CD8-positive, alpha-beta memory T cell (primary cell): ENCODE results near the gene POLR2I. TPM values are rescaled to one million over a fixed set of nuclear protein-coding genes. Genes with fewer than 3 reads are reported as not detected.

Experiments
- CTCF ChIA-PET: fragments of 350-600 bp; sonication (Branson Sonifier 250); formaldehyde crosslinking; loops from one replicate; lab custom pipeline; 2021; ENCODE audit warnings: antibody characterized with exemption; lab: Charles Lee
- POLR2A ChIA-PET: fragments of 350-600 bp; sonication (Branson Sonifier 250); formaldehyde crosslinking; loops from one replicate; lab custom pipeline; 2021; ENCODE audit warnings: antibody characterized with exemption; lab: Charles Lee
- DNase-seq, 5 donors: peaks; one replicate each; pipeline versions ENCODE4 v3.0.0 to v3.0.0-alpha.2; 2020 to 2022; ENCODE audit warnings: mixed read lengths in 1 of 5
- H3K27ac ChIP-seq: one replicate; pipeline ENCODE4 v1.7.0; 2013; ENCODE audit warnings: low read depth, mild to moderate bottlenecking, low read length, moderate library complexity
- H3K27me3 ChIP-seq: 2 replicates; pipeline ENCODE4 v1.7.0; 2013; ENCODE audit warnings: low read length, mild to moderate bottlenecking; ENCODE audit not compliant: insufficient read depth, poor library complexity, severe bottlenecking
- H3K36me3 ChIP-seq: 2 replicates; pipeline ENCODE4 v1.7.0; 2013; ENCODE audit warnings: mild to moderate bottlenecking, low read length, moderate library complexity; ENCODE audit not compliant: insufficient read depth
- H3K4me1 ChIP-seq: 2 replicates; pipeline ENCODE4 v1.7.0; 2013; ENCODE audit warnings: mild to moderate bottlenecking, low read length, moderate library complexity; ENCODE audit not compliant: insufficient read depth
- H3K4me3 ChIP-seq: 2 replicates; pipeline ENCODE4 v1.7.0; 2013; ENCODE audit warnings: mild to moderate bottlenecking, low read length
- H3K9me3 ChIP-seq: 2 replicates; pipeline ENCODE4 v1.7.0; 2013; ENCODE audit warnings: mild to moderate bottlenecking, low read length
- H3K27ac Mint-ChIP-seq, 8 donors: one replicate each; pipeline ENCODE4 v1.8.0; 2020 to 2021; ENCODE audit warnings: mixed read lengths in 8 of 8, mild to moderate bottlenecking in 6 of 8, inconsistent platforms in 3 of 8, moderate library complexity in 3 of 8
- H3K27me3 Mint-ChIP-seq, 2 donors: one replicate each; pipeline ENCODE4 v1.8.0; 2020 to 2021; ENCODE audit warnings: mixed read lengths in 2 of 2, mild to moderate bottlenecking in 1 of 2, moderate library complexity in 1 of 2
- H3K36me3 Mint-ChIP-seq, 3 donors: one replicate each; pipeline ENCODE4 v1.8.0; 2020 to 2021; ENCODE audit warnings: mixed read lengths in 3 of 3, inconsistent platforms in 1 of 3, mild to moderate bottlenecking in 1 of 3
- H3K4me1 Mint-ChIP-seq, 3 donors: one replicate each; pipeline ENCODE4 v1.8.0; 2020 to 2021; ENCODE audit warnings: mixed read lengths in 3 of 3, inconsistent platforms in 1 of 3, mild to moderate bottlenecking in 1 of 3
- H3K4me3 Mint-ChIP-seq, 7 donors: one replicate each; pipeline ENCODE4 v1.8.0; 2020 to 2021; ENCODE audit warnings: mixed read lengths in 7 of 7, mild to moderate bottlenecking in 6 of 7, moderate library complexity in 4 of 7, inconsistent platforms in 2 of 7
- H3K9me3 Mint-ChIP-seq, 5 donors: one replicate each; pipeline ENCODE4 v1.8.0; 2020 to 2022; ENCODE audit warnings: mixed read lengths in 5 of 5, mild to moderate bottlenecking in 3 of 5, moderate library complexity in 2 of 5, inconsistent platforms in 1 of 5
- polyA plus RNA-seq: library from polyadenylated mRNA; unstranded; fragments of 300-500 nt; fragmentation: Illumina TruSeq; gene quantifications from one replicate; pipeline ENCODE4 v1.2.3, GENCODE V29; 2021
- total RNA-seq, 2 experiments: library from RNA; stranded (reverse); gene quantifications; one replicate each; pipeline ENCODE4 v1.2.3, GENCODE V29; 2021

POLR2I gene
- total and polyA plus RNA-seq, 3 experiments from 2014 or later = 118 to 159 (median 131) TPM

- H3K9me3 Mint-ChIP-seq = no peaks in the 10 kb centered on the region
- no peak overlapping the region for H3K4me3 Mint-ChIP-seq
- Histone ChIP-seq H3K4me3 (no peak overlapping the region), H3K27me3 (no peaks in the 10 kb centered on the region), H3K4me1 (peaks cover 5% of the 10 kb centered on the region), H3K36me3 (peaks cover 26% of the 10 kb centered on the region), H3K27ac (no peak overlapping the region), H3K9me3 (no peaks in the 10 kb centered on the region)
- H3K27me3 Mint-ChIP-seq = peaks cover 0 to 1% of the 10 kb centered on the region in 2 donors
- H3K36me3 Mint-ChIP-seq = peaks cover 0 to 69% (median 17%) of the 10 kb centered on the region in 3 donors
- POLR2A ChIA-PET = interaction anchor here (0.7 kb wide), 1 partner anchor 223 kb away, joined by 9 read pairs; no protein-coding TSS in a partner anchor
- H3K27ac Mint-ChIP-seq = no peak overlapping the region
- no peak for DNase-seq
- CTCF ChIA-PET = no interaction called here
- peaks cover 14 to 24% (median 16%) of the 10 kb centered on the region in 3 donors for H3K4me1 Mint-ChIP-seq
Measured at GRCh38 chr19:36121486-36122124, 6.9 kb upstream of the POLR2I start.

GRCh38 chr19:36120984-36121358 is 6.3 kb upstream of the POLR2I start:
- ChIA-PET POLR2A (no interaction called here), CTCF (no interaction called here)
- H3K27me3 Mint-ChIP-seq = peaks cover 0 to 1% of the 10 kb centered on the region in 2 donors
- Histone ChIP-seq H3K9me3 (no peaks in the 10 kb centered on the region), H3K4me3 (no peak overlapping the region), H3K27me3 (no peaks in the 10 kb centered on the region), H3K27ac (no peak overlapping the region), H3K4me1 (peaks cover 12% of the 10 kb centered on the region), H3K36me3 (peaks cover 26% of the 10 kb centered on the region)
- no peak overlapping the region for H3K27ac Mint-ChIP-seq
- H3K4me3 Mint-ChIP-seq = no peak overlapping the region
- H3K4me1 Mint-ChIP-seq = peaks cover 18 to 30% (median 21%) of the 10 kb centered on the region in 3 donors
- no peak for DNase-seq
- H3K36me3 Mint-ChIP-seq = peaks cover 0 to 72% (median 19%) of the 10 kb centered on the region in 3 donors
- H3K9me3 Mint-ChIP-seq = no peaks in the 10 kb centered on the region

GRCh38 chr19:36120092-36120983 is 5.7 kb upstream of the POLR2I start:
- CTCF ChIA-PET = no interaction called here
- POLR2A ChIA-PET = no interaction called here
- peaks cover 0 to 1% of the 10 kb centered on the region in 2 donors for H3K27me3 Mint-ChIP-seq
- Histone ChIP-seq H3K36me3 (peaks cover 23% of the 10 kb centered on the region), H3K4me3 (no peak overlapping the region), H3K4me1 (peaks cover 15% of the 10 kb centered on the region), H3K27ac (no peak overlapping the region), H3K27me3 (no peaks in the 10 kb centered on the region), H3K9me3 (no peaks in the 10 kb centered on the region)
- H3K4me1 Mint-ChIP-seq = peaks cover 20 to 34% (median 24%) of the 10 kb centered on the region in 3 donors
- no peaks in the 10 kb centered on the region for H3K9me3 Mint-ChIP-seq
- peak overlapping the region in 3 of 8 donors; percentile 29 to 70 (median 40) for H3K27ac Mint-ChIP-seq
- no peak for DNase-seq
- peak overlapping the region in 1 of 7 donors; percentile 73 for H3K4me3 Mint-ChIP-seq
- H3K36me3 Mint-ChIP-seq = peaks cover 0 to 67% (median 14%) of the 10 kb centered on the region in 3 donors

- H3K4me3 Mint-ChIP-seq = peak overlapping the region; percentile 82 to 94 (median 90)
- Histone ChIP-seq H3K9me3 (no peaks in the 10 kb centered on the region), H3K4me1 (peaks cover 29% of the 10 kb centered on the region), H3K27ac (peak overlapping the region; percentile 95), H3K27me3 (no peaks in the 10 kb centered on the region), H3K36me3 (peaks cover 22% of the 10 kb centered on the region), H3K4me3 (peak overlapping the region; percentile 99)
- peaks cover 5 to 76% (median 16%) of the 10 kb centered on the region in 3 donors for H3K36me3 Mint-ChIP-seq
- H3K27me3 Mint-ChIP-seq = peaks cover 0 to 7% of the 10 kb centered on the region in 2 donors
- ChIA-PET POLR2A (interaction anchor here (2.5 kb wide), 1 partner anchor 11 kb away, joined by 10 read pairs; no protein-coding TSS in a partner anchor), CTCF (interaction anchor here (3.7 kb wide), 1 partner anchor 11 kb away, joined by 22 read pairs; no protein-coding TSS in a partner anchor)
- peak overlapping the region in 7 of 8 donors; percentile 69 to 99 (median 96) for H3K27ac Mint-ChIP-seq
- peaks cover 37 to 58% (median 51%) of the 10 kb centered on the region in 3 donors for H3K4me1 Mint-ChIP-seq
- DNase-seq = no peak
- peaks cover 0 to 3% (median 0%) of the 10 kb centered on the region in 5 donors for H3K9me3 Mint-ChIP-seq
Measured at GRCh38 chr19:36116344-36116637, 1.6 kb upstream of the POLR2I start.

GRCh38 chr19:36115453-36116343 is 1.0 kb upstream of the POLR2I start, which contains the start of gene TBCB:
TBCB (plus strand) TSS chr19:36115468; CDS start chr19:36115561, 93 bp downstream.
- peak within 1 kb of the TSS; percentile 91 to 99 (median 97) for H3K27ac Mint-ChIP-seq
- peaks cover 37 to 58% (median 51%) of the 10 kb centered on the region in 3 donors for H3K4me1 Mint-ChIP-seq
- POLR2A ChIA-PET = interaction anchor here (0.7 to 2.5 kb wide), 7 partner anchors 12 to 375 kb away, joined by 4 to 11 read pairs (median 5); partner anchors contain the start of genes CAPNS1, THAP8, ZNF146 and ZNF565
- Histone ChIP-seq H3K4me3 (peak within 1 kb of the TSS; percentile 99), H3K27me3 (no peaks in the 10 kb centered on the region), H3K36me3 (peaks cover 21% of the 10 kb centered on the region), H3K4me1 (peaks cover 29% of the 10 kb centered on the region), H3K27ac (peak within 1 kb of the TSS; percentile 95), H3K9me3 (no peaks in the 10 kb centered on the region)
- peaks cover 0 to 7% of the 10 kb centered on the region in 2 donors for H3K27me3 Mint-ChIP-seq
- CTCF ChIA-PET = interaction anchor here (0.7 to 3.7 kb wide), 6 partner anchors 12 to 162 kb away, joined by 3 to 22 read pairs (median 4); no protein-coding TSS in a partner anchor
- peak within 1 kb of the TSS; percentile 82 to 94 (median 90) for H3K4me3 Mint-ChIP-seq
- peaks cover 0 to 3% (median 0%) of the 10 kb centered on the region in 5 donors for H3K9me3 Mint-ChIP-seq
- H3K36me3 Mint-ChIP-seq = peaks cover 5 to 72% (median 16%) of the 10 kb centered on the region in 3 donors
- peak in 2 of 5 donors; percentile 88 to 92 for DNase-seq

- H3K27ac Mint-ChIP-seq = peak overlapping the region; percentile 91 to 99 (median 97)
- ChIA-PET POLR2A (interaction anchor here (1.3 to 2.5 kb wide), 4 partner anchors 14 to 100 kb away, joined by 5 to 11 read pairs (median 8); partner anchors contain the start of genes CAPNS1, ZNF146 and ZNF565), CTCF (interaction anchor here (1.2 to 3.7 kb wide), 4 partner anchors 13 to 161 kb away, joined by 3 to 22 read pairs (median 4); no protein-coding TSS in a partner anchor)
- H3K4me1 Mint-ChIP-seq = peaks cover 33 to 52% (median 47%) of the 10 kb centered on the region in 3 donors
- peaks cover 5 to 62% (median 12%) of the 10 kb centered on the region in 3 donors for H3K36me3 Mint-ChIP-seq
- peaks cover 0 to 3% (median 0%) of the 10 kb centered on the region in 5 donors for H3K9me3 Mint-ChIP-seq
- H3K27ac ChIP-seq = peak overlapping the region; percentile 95
- H3K4me3 ChIP-seq = peak overlapping the region; percentile 99
- H3K4me3 Mint-ChIP-seq = peak overlapping the region; percentile 82 to 94 (median 90)
- H3K27me3 ChIP-seq = no peaks in the 10 kb centered on the region
- peak in 2 of 5 donors; percentile 15 to 22 for DNase-seq
- peaks cover 29% of the 10 kb centered on the region for H3K4me1 ChIP-seq
- peaks cover 13% of the 10 kb centered on the region for H3K36me3 ChIP-seq
- peaks cover 0 to 5% of the 10 kb centered on the region in 2 donors for H3K27me3 Mint-ChIP-seq
- no peaks in the 10 kb centered on the region for H3K9me3 ChIP-seq
Measured at GRCh38 chr19:36113894-36114720, 568 bp downstream of the POLR2I start.
